HepG2 (cell line): ENCODE results near the gene HECTD1. TPM values are rescaled to one million over a fixed set of nuclear protein-coding genes. Genes with fewer than 3 reads are reported as not detected.

ENCODE experiments used
- CBFB ChIP-seq: sonication (generic); formaldehyde crosslinking; IDR thresholded peaks from 2 replicates; pipeline ENCODE4 v1.4.0; 2020; ENCODE audit warnings: missing genetic modification reagents
- GATAD1 ChIP-seq: IDR thresholded peaks from 2 replicates; pipeline ENCODE4 v1.6.1; 2016; ENCODE audit warnings: missing genetic modification reagents, missing compliant biosample characterization
- HDAC6 ChIP-seq: fragments of 200-600 bp; sonication (generic); IDR thresholded peaks from 2 replicates; pipeline ENCODE4 v1.7.0; 2017; ENCODE audit warnings: mild to moderate bottlenecking, antibody characterized with exemption, low read length, low read depth
- HNRNPK ChIP-seq: fragments of 200-400 bp; formaldehyde crosslinking; IDR thresholded peaks from 2 replicates; pipeline ENCODE4 v1.6.1; 2018; ENCODE audit warnings: low read length, low read depth, moderate library complexity, mild to moderate bottlenecking; ENCODE audit not compliant: poor library complexity, severe bottlenecking
- MYC ChIP-seq: sonication (generic); formaldehyde crosslinking; IDR thresholded peaks from 2 replicates; pipeline ENCODE4 v1.9.0; 2021; ENCODE audit warnings: missing genetic modification reagents, borderline replicate concordance
- NR2C2 ChIP-seq: sonication (generic); formaldehyde crosslinking; IDR thresholded peaks from 2 replicates; pipeline ENCODE4 v1.4.0; 2020; ENCODE audit warnings: missing genetic modification reagents, mild to moderate bottlenecking, moderate library complexity, borderline replicate concordance
- PHF8 ChIP-seq: sonication (generic); formaldehyde crosslinking; IDR thresholded peaks from 2 replicates; pipeline ENCODE4 v1.5.0; 2020; ENCODE audit warnings: missing genetic modification reagents
- POGZ ChIP-seq: sonication (generic); formaldehyde crosslinking; IDR thresholded peaks from 2 replicates; pipeline ENCODE4 v1.4.0; 2020; ENCODE audit warnings: mild to moderate bottlenecking, missing genetic modification reagents
- RAD21 ChIP-seq: fragments of 450-650 bp; formaldehyde crosslinking; IDR thresholded peaks from 2 replicates; pipeline ENCODE4 v1.5.0; 2020; ENCODE audit warnings: mild to moderate bottlenecking
- SOX13 ChIP-seq, 3 experiments: fragments of 450-650 bp in 1 of 3; sonication (generic) in 1 of 3; formaldehyde crosslinking in 1 of 3; IDR thresholded peaks in 2 of 3; conservative IDR thresholded peaks in 1 of 3; 2 replicates each; pipeline versions ENCODE4 v1.5.0 to v1.6.1; 2016 to 2020; ENCODE audit warnings: antibody characterized with exemption in 1 of 3, mild to moderate bottlenecking in 1 of 3, missing compliant biosample characterization in 1 of 3, missing genetic modification reagents in 1 of 3, moderate library complexity in 1 of 3
- TAF1 ChIP-seq: sonication (generic); formaldehyde crosslinking; IDR thresholded peaks from 2 replicates; pipeline ENCODE4 v1.4.0; 2020; ENCODE audit warnings: missing genetic modification reagents
- ZFP36 ChIP-seq: fragments of 150-350 bp; IDR thresholded peaks from 2 replicates; pipeline ENCODE4 v1.6.1; 2018; ENCODE audit warnings: borderline replicate concordance, low read length, low read depth; ENCODE audit not compliant: partially characterized antibody
- ZMYM3 ChIP-seq: sonication (generic); formaldehyde crosslinking; IDR thresholded peaks from 2 replicates; pipeline ENCODE4 v1.5.1; 2020; ENCODE audit warnings: mild to moderate bottlenecking, missing genetic modification reagents
- ZNF20 ChIP-seq: sonication (generic); formaldehyde crosslinking; IDR thresholded peaks from 2 replicates; pipeline ENCODE4 v1.4.0; 2020; ENCODE audit warnings: mild to moderate bottlenecking, moderate library complexity, missing genetic modification reagents
- ZNF672 ChIP-seq: sonication (generic); formaldehyde crosslinking; IDR thresholded peaks from 2 replicates; pipeline ENCODE4 v1.8.1; 2022; ENCODE audit warnings: missing genetic modification reagents
- ZNF709 ChIP-seq: sonication (generic); formaldehyde crosslinking; IDR thresholded peaks from 2 replicates; pipeline ENCODE4 v1.5.0; 2020; ENCODE audit warnings: mild to moderate bottlenecking, missing genetic modification reagents
- ZNF780A ChIP-seq: sonication (generic); formaldehyde crosslinking; IDR thresholded peaks from 2 replicates; pipeline ENCODE4 v1.8.0; 2022; ENCODE audit warnings: mild to moderate bottlenecking, missing genetic modification reagents, moderate library complexity
- polyA plus RNA-seq, 8 experiments: library from polyadenylated mRNA; depleted of rRNA in 3 of 8; stranded (reverse) in 7 of 8; unstranded in 1 of 8; fragments of >200 nt; fragmentation: Illumina TruSeq in 4 of 8; extraction: Trizol in 4 of 8; gene quantifications; 2 replicates each; pipeline versions ENCODE4 v1.2.1 to v1.2.3, GENCODE V29; 2011 to 2016; ENCODE audit warnings: low read depth in 4 of 8, missing spikeins in 1 of 8, mixed read lengths in 1 of 8; ENCODE audit not compliant: insufficient read depth in 1 of 8
- total RNA-seq, 5 experiments: library from RNA; depleted of rRNA; stranded (reverse); fragments of >200 nt; fragmentation: Illumina TruSeq; extraction: Trizol; gene quantifications; 2 replicates each; pipeline ENCODE4 v1.2.3, GENCODE V29; 2016; ENCODE audit warnings: low read depth in 1 of 5
- TF ChIP-seq, protein P1 (sequence below): sonication (generic); formaldehyde crosslinking; conservative IDR thresholded peaks from 2 replicates; pipeline ENCODE4 v1.4.0; 2020; ENCODE audit warnings: missing genetic modification reagents
- TF ChIP-seq, protein P2 (sequence below): sonication (generic); formaldehyde crosslinking; IDR thresholded peaks from 2 replicates; pipeline ENCODE4 v1.5.0; 2020; ENCODE audit warnings: mild to moderate bottlenecking, low read depth, missing genetic modification reagents, borderline replicate concordance
- TF ChIP-seq, protein P3 (sequence below): sonication (generic); formaldehyde crosslinking; IDR thresholded peaks from 2 replicates; pipeline ENCODE4 v1.4.0; 2020; ENCODE audit warnings: missing genetic modification reagents
- TF ChIP-seq, protein P4 (sequence below): sonication (generic); formaldehyde crosslinking; IDR thresholded peaks from 2 replicates; pipeline ENCODE4 v1.8.1; 2022; ENCODE audit warnings: mild to moderate bottlenecking, missing genetic modification reagents
- TF ChIP-seq, protein P5 (sequence below): IDR thresholded peaks from 2 replicates; pipeline ENCODE4 v1.6.1; 2018; ENCODE audit warnings: missing genetic modification reagents
- TF ChIP-seq, protein P6 (sequence below): sonication (generic); formaldehyde crosslinking; IDR thresholded peaks from 2 replicates; pipeline ENCODE4 v1.4.0; 2020; ENCODE audit warnings: missing genetic modification reagents, borderline replicate concordance

HECTD1 gene
- total and polyA plus RNA-seq, 2 of the 13 experiments (the other 11 are each of a cell fraction or from before 2014, with no cell fraction given) = 312 to 560 TPM

DNA sequence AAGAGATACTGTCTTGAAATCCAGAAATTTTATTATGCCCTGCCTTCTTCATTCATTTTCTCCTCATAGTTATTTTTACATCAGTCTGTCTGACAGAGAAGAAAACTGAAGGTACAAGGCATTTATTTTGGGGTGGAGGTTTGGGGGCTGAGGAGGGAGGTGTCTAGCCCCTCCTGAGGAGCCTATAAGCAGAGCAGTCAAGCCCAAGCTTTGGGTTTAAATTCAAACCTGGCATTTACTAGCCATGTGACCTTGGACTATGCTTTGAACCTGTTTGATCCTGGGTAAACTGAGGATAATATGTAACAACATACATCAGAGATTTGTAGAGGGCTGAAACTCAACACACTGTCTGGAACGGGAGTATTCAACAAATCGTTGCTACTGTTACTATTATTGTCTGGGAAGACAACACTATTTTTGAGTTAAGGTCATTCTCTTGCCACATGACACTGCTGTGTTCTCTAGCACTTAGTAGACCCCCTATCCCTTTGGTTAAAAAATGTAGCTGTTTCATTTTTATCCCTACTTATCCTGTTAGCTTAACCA is 115.4 kb downstream of the HECTD1 start (continued):
- TF ChIP-seq, protein P1, sequence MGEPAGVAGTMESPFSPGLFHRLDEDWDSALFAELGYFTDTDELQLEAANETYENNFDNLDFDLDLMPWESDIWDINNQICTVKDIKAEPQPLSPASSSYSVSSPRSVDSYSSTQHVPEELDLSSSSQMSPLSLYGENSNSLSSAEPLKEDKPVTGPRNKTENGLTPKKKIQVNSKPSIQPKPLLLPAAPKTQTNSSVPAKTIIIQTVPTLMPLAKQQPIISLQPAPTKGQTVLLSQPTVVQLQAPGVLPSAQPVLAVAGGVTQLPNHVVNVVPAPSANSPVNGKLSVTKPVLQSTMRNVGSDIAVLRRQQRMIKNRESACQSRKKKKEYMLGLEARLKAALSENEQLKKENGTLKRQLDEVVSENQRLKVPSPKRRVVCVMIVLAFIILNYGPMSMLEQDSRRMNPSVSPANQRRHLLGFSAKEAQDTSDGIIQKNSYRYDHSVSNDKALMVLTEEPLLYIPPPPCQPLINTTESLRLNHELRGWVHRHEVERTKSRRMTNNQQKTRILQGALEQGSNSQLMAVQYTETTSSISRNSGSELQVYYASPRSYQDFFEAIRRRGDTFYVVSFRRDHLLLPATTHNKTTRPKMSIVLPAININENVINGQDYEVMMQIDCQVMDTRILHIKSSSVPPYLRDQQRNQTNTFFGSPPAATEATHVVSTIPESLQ (CRISPR knock-in tag) = no peak
- TF ChIP-seq TAF1 (CRISPR knock-in tag) = no peak
- TF ChIP-seq ZNF709 = no peak
- TF ChIP-seq, protein P2, sequence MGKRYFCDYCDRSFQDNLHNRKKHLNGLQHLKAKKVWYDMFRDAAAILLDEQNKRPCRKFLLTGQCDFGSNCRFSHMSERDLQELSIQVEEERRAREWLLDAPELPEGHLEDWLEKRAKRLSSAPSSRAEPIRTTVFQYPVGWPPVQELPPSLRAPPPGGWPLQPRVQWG = no peak
- TF ChIP-seq, protein P3, sequence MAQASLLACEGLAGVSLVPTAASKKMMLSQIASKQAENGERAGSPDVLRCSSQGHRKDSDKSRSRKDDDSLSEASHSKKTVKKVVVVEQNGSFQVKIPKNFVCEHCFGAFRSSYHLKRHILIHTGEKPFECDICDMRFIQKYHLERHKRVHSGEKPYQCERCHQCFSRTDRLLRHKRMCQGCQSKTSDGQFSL (CRISPR knock-in tag) = no peak
- TF ChIP-seq RAD21 = no peak
- TF ChIP-seq NR2C2 (CRISPR knock-in tag) = no peak
- TF ChIP-seq ZMYM3 (CRISPR knock-in tag) = peak; percentile 64
- no peak for TF ChIP-seq ZNF672 (CRISPR knock-in tag)
- TF ChIP-seq MYC (CRISPR knock-in tag) = no peak
- no peak for TF ChIP-seq PHF8 (CRISPR knock-in tag)
- TF ChIP-seq ZFP36 = no peak
- 0 out of 2 replicates have a peak, but pooled peaks have one; percentile 20 for TF ChIP-seq GATAD1 (CRISPR knock-in tag)
- TF ChIP-seq ZNF20 (CRISPR knock-in tag) = no peak
- TF ChIP-seq, protein P4, sequence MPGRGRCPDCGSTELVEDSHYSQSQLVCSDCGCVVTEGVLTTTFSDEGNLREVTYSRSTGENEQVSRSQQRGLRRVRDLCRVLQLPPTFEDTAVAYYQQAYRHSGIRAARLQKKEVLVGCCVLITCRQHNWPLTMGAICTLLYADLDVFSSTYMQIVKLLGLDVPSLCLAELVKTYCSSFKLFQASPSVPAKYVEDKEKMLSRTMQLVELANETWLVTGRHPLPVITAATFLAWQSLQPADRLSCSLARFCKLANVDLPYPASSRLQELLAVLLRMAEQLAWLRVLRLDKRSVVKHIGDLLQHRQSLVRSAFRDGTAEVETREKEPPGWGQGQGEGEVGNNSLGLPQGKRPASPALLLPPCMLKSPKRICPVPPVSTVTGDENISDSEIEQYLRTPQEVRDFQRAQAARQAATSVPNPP (CRISPR knock-in tag) = no peak
- no peak for TF ChIP-seq HDAC6
- TF ChIP-seq, protein P5, sequence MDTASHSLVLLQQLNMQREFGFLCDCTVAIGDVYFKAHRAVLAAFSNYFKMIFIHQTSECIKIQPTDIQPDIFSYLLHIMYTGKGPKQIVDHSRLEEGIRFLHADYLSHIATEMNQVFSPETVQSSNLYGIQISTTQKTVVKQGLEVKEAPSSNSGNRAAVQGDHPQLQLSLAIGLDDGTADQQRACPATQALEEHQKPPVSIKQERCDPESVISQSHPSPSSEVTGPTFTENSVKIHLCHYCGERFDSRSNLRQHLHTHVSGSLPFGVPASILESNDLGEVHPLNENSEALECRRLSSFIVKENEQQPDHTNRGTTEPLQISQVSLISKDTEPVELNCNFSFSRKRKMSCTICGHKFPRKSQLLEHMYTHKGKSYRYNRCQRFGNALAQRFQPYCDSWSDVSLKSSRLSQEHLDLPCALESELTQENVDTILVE (CRISPR knock-in tag) = peak; percentile 54; the same call in 1 of the 2 replicates
- peak; percentile 10 for TF ChIP-seq HNRNPK
- TF ChIP-seq SOX13 (IDR thresholded peaks at IDR 0.05) = no peak
- TF ChIP-seq SOX13 (CRISPR knock-in tag; conservative IDR thresholded peaks at IDR 0.05 in 1 of 2, IDR thresholded peaks at IDR 0.05 in 1 of 2) = 0 out of 4 replicates have a peak, but pooled peaks of 1 of the 2 experiments have one; percentile 31
- TF ChIP-seq ZNF780A (CRISPR knock-in tag) = no peak
- peak; percentile 20; the same call in 1 of the 2 replicates for TF ChIP-seq POGZ (CRISPR knock-in tag)
- TF ChIP-seq, protein P6, sequence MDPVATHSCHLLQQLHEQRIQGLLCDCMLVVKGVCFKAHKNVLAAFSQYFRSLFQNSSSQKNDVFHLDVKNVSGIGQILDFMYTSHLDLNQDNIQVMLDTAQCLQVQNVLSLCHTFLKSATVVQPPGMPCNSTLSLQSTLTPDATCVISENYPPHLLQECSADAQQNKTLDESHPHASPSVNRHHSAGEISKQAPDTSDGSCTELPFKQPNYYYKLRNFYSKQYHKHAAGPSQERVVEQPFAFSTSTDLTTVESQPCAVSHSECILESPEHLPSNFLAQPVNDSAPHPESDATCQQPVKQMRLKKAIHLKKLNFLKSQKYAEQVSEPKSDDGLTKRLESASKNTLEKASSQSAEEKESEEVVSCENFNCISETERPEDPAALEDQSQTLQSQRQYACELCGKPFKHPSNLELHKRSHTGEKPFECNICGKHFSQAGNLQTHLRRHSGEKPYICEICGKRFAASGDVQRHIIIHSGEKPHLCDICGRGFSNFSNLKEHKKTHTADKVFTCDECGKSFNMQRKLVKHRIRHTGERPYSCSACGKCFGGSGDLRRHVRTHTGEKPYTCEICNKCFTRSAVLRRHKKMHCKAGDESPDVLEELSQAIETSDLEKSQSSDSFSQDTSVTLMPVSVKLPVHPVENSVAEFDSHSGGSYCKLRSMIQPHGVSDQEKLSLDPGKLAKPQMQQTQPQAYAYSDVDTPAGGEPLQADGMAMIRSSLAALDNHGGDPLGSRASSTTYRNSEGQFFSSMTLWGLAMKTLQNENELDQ (CRISPR knock-in tag) = peak; percentile 66; the same call in 1 of the 2 replicates
- TF ChIP-seq CBFB (CRISPR knock-in tag) = no peak
